HG02938 (cell line): ENCODE data around the gene SETDB2.

Experiments
- ATAC-seq: cut with Tn5 transposase; IDR thresholded peaks from one replicate; pipeline ENCODE4 v1.9.1; 2021; ENCODE audit warnings: mild to moderate bottlenecking, moderate library complexity; ENCODE audit not compliant: unreplicated experiment

SETDB2 gene

GRCh38 chr13:49528161-49528560 is 84.1 kb downstream of the SETDB2 start:
- no peak for ATAC-seq

GRCh38 chr13:49530457-49530856 is 86.4 kb downstream of the SETDB2 start:
- ATAC-seq = peak; percentile 83

GRCh38 chr13:49532593-49532992 is 88.5 kb downstream of the SETDB2 start:
- ATAC-seq = no peak

- no peak for ATAC-seq
Observed at GRCh38 chr13:49533011-49533410, 88.9 kb downstream of the SETDB2 start.

GRCh38 chr13:49533591-49534269 is 89.7 kb downstream of the SETDB2 start:
- no peak for ATAC-seq

GRCh38 chr13:49536144-49536873 is 92.2 kb downstream of the SETDB2 start:
- no peak for ATAC-seq

- ATAC-seq = no peak
Observed at GRCh38 chr13:49538404-49538803, 94.3 kb downstream of the SETDB2 start.

- ATAC-seq = no peak
Observed at GRCh38 chr13:49539313-49539712, 95.2 kb downstream of the SETDB2 start.

GRCh38 chr13:49539746-49540145 is 95.7 kb downstream of the SETDB2 start:
- ATAC-seq = no peak

- ATAC-seq = no peak
Observed at GRCh38 chr13:49540552-49540951, 96.5 kb downstream of the SETDB2 start.

- ATAC-seq = no peak
Observed at GRCh38 chr13:49543656-49544055, 99.6 kb downstream of the SETDB2 start.
